KOPT-K1 (cell line): ENCODE data around the gene CCDC187.
"Not testable (repeated sequence)": the region's sequence is repeated elsewhere in the genome, so short reads cannot be mapped to it uniquely, and the experiment has no call there.

ENCODE experiments used
- H3K27ac ChIP-seq: fragments of 200-600 bp; sonication (generic); 2 replicates; pipeline ENCODE4 v1.5.1; 2016; ENCODE audit warnings: antibody characterized with exemption, mild to moderate bottlenecking, low read depth, low read length; ENCODE audit not compliant: poor library complexity, severe bottlenecking
- H3K36me3 ChIP-seq: fragments of 200-600 bp; sonication (generic); 2 replicates; pipeline ENCODE4 v1.5.1; 2017; ENCODE audit warnings: antibody characterized with exemption, mild to moderate bottlenecking, low read length, moderate library complexity; ENCODE audit not compliant: insufficient read depth
- H3K9me3 ChIP-seq: fragments of 200-600 bp; sonication (generic); 2 replicates; pipeline ENCODE4 v1.5.1; 2017; ENCODE audit warnings: antibody characterized with exemption, low read length, mild to moderate bottlenecking; ENCODE audit not compliant: insufficient read depth, poor library complexity, severe bottlenecking

Gene CCDC187

DNA sequence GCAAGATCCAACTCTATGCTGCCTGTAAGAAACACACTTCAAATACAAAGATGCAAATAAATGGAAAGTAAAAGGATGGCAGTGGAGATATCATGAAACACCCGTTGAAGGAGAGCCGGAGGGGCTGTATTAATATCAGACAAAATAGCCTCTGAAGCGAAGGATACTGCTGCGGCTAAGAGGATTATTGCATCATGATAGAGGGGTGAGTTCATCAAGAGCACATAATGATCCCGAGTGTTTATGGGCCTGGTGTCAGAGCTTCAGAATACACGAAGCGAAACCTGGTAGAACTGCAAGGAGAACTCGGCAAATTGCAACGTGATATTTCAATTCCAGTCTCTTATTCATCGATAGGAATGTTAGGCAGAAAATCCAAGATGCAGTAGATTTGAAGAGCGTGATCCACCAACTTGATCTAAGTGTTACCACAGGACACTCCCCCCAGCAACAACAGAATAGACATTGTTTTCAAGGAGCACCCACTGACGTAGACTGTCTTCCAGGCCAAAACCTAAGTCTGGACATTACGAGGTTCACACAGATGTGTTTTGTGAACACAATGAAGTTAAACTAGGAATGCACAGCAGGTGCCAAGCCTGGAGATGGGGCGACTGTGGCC lies 30.5 kb downstream of the CCDC187 start:
- Histone ChIP-seq H3K36me3 (no peaks in the 10 kb centered on the region), H3K9me3 (no peaks in the 10 kb centered on the region), H3K27ac (no peak overlapping the region)

DNA sequence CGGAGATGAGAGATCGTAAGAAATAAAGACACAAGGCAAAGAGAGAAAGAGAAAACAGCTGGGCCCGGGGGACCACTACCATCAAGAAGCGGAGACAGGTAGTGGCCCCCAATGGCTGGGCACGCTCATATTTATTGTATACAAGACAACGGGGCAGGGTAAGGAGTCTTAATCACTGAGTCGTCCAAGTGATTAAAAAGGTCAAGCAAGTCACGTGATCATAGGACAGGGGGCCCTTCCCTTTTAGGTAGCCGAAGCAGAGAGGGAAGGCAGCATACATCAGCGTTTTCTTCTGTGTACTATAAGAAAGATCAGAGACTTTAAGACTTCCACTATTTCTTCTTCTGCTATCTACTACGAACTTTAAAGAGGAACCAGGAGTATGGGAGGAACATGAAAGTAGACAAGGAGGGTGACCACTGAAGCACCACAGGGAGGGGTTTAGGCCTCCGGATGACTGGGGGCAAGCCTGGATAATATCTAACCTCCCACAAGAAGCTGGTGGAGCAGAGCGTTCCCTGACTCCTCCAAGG lies 33.7 kb downstream of the CCDC187 start:
- no peaks in the 10 kb centered on the region for H3K9me3 ChIP-seq
- H3K36me3 ChIP-seq, result no peaks in the 10 kb centered on the region
- no peak overlapping the region for H3K27ac ChIP-seq

DNA sequence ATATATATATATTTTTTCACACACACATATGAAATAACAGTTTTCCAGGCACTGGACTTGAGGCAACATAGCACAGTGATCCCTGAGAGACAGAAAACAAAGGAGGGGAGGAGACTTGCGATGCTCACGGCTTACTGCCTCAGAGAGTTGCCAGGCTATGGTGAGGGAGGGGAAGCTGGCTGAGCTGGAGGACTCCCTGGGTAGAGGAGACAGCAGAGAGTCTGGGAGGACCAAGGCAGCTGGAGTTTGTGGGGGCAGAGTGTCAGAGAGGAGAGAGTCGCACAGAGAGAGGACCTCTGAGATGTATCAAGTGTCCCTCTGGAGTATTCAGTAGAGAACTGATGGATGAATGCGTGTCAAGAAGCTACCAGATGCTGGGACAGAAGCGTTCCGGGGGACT lies 35.2 kb downstream of the CCDC187 start:
- Histone ChIP-seq H3K27ac (no peak overlapping the region), H3K9me3 (no peaks in the 10 kb centered on the region), H3K36me3 (no peaks in the 10 kb centered on the region)

DNA sequence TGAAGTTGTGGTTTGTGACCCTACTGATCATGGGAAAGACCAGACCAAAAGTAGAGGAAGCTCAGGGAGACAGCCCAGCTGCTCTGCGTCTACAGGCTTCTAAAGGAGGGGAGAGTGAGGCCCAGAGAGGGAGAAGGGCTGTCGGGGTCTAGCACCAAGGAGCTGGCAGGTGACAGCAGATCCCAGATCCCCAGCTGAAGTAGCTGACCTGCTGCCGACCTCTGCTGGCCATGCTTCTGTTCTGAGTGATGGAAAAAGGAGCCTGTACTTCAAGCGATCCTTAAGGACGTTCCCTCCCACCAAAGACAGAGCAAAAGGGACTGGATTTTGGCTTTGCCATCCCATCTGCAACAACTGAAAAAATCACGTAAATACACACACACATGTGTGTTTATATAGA lies 35.6 kb downstream of the CCDC187 start:
- Histone ChIP-seq H3K36me3 (no peaks in the 10 kb centered on the region), H3K9me3 (no peaks in the 10 kb centered on the region), H3K27ac (no peak overlapping the region)

DNA sequence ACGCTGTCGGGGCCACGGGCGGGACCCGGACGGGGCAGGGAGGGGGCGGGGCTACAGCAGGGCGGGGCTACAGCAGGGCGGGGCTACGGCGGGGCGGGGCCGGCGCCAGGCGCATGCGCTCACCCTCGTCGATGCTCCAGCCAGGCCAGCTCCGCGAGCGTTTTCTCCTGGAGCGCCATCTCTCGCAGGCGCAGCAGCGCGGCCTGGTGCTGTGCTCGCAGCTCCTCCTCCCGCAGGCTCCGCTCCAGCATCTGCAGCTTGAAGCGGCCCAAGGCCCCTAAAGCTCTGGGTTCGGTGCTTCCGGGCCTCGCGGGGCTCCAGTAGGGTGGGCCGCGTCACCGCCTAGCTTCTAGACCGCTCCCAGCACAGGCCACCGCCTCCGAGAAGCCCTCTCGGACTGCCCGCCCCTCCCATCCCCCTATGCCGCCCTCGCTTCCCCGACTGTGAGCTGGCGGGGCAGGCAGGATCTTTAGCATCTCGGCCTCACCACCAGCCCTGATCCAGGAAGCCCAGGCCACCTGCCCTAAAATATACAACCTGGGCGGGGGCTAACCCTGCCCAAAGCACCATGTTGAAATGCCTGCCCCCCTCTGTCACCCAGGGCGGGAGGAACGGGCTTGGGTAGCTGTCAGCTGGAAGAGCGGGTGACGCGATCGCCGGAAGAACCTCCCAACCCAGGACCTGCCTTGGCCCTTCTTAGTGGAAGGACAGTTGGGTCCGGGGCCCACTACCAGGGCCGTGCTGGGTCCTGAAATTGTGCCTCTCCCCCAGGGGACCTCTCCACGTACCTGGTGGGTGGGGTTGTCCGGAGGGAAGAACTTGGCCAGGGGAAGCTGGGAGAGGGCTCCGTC lies 36.4 kb downstream of the CCDC187 start:
- no peak overlapping the region for H3K27ac ChIP-seq

DNA sequence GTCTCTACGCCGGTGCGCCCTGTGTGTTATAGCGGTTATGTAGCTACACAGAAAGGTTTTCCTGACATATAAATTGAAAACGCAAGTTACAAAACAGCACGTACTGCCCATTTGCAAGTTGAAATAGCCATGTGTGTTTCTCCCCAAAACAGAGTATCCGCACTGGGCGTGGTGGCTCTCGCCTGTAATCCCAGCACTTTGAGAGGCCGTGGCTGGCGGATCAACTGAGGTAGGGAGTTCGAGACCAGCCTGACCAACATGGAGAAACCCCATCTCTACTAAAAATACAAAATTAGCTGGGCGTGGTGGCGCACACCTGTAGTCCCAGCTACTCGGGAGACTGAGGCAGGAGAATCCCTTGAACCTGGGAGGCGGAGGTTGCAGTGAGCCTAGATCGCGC lies 37.3 kb downstream of the CCDC187 start:
- not testable (repeated sequence) for H3K36me3 ChIP-seq, H3K9me3 ChIP-seq, H3K27ac ChIP-seq

More for the DNA sequence above, 36.4 kb downstream of the CCDC187 start:
- H3K36me3 ChIP-seq, result no peaks in the 10 kb centered on the region
- no peaks in the 10 kb centered on the region for H3K9me3 ChIP-seq

DNA sequence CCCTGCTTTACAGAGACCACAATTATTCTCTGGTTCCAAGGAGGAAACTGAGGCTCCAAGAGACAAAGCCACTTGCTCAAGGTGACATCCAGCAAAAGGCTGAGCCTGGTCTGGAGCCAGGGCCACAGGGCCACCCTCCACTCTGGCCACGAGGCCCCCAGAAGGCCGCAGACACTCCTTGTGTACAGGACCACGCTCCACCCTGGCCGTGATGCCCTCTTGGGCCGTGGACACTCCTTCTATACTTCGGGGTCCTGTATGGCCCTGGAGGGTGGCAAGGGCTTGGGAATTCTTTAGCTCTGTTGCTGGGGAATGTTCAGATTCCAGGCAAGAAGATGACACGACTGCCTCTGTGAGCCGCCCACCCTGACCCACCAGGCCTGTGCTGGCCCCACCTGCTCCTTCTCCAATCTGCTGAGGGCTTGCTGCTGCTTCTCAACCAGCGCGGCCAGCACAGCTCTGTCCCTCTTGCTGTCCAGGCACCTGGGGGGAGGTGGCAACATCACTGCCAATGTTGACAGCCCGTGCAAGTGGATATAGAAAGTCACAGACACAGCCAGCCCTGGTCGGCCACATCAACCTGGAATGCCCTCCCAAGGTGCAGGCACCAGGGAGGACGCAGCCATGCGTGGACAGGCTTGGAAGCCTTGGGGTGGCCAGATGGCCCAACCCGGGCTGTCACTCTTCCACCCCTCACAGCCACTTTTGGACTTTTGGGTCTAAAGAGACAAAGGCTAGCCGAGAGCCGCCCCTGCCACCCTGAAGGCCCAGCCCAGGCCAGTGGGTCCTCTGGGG lies 38.1 kb downstream of the CCDC187 start:
- H3K27ac ChIP-seq, result no peak overlapping the region
- H3K36me3 ChIP-seq, result no peaks in the 10 kb centered on the region
- H3K9me3 ChIP-seq, result no peaks in the 10 kb centered on the region

DNA sequence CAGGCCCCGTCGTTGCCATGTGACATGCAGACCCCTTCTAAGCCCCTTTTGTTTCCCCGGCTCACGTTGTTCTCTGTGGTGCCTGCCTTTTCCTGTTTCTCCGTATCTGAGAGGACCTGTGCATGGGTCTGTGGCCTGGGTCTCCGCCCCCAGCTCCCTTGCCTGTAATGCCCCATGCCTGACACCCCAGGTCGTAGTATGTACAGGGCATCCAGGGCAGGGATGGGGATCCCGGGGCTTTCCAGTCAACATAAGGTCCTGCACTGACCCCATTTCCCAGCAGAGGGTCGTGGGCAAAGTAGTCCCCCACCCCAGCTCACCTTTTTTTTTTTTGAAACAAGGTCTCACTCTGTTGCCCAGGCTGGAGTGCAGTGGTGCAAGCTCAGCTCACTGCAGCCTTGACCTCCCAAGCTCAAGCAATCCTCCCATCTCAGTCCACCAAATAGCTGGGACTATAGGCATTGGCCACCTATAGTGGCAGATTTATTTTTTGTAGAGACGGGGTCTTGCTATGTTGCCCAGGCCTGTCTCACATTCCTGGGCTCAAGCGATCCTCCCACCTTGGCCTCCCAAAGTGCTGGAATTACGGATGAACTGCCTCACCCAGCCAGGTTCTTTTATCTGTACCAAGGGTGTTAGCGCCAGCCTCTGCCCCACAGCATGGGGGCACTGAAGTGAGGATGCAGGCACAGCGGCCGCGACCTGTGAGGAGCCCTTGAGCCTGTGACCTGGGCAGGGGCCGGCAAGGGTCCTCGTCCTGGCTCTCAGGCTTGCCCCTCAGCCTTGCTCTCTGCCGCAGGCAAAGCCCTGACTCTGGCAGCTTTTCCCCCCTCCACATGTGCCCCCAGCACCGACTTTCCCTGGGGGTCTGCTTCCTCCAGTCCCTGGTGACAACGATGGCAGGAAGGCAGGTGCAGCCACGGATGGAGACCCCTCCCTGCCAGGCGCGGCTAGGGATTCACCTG lies 39.2 kb downstream of the CCDC187 start:
- Histone ChIP-seq H3K9me3 (no peaks in the 10 kb centered on the region), H3K36me3 (no peaks in the 10 kb centered on the region), H3K27ac (no peak overlapping the region)

DNA sequence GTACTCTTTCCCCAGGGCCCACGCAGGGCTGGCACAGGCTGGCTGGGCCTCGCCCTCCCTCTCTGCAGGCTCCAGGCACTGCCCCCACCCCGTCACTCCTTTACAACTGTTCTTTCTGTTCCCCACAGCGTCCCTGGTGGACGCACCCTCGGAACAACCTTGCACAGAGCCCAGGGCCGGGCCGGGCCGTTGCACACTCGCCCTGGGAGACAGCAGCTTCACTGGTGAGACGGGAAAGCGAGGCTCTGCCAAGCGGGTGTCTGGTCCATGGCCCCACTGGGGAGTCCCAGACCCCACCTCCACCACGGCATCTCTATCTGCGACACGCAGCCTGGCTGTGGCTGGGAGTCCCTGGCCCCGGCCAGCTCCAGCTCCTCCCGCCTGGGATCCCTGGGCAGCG lies 39.9 kb downstream of the CCDC187 start:
- no peaks in the 10 kb centered on the region for H3K36me3 ChIP-seq
- H3K9me3 ChIP-seq, result no peaks in the 10 kb centered on the region
- H3K27ac ChIP-seq, result no peak overlapping the region

DNA sequence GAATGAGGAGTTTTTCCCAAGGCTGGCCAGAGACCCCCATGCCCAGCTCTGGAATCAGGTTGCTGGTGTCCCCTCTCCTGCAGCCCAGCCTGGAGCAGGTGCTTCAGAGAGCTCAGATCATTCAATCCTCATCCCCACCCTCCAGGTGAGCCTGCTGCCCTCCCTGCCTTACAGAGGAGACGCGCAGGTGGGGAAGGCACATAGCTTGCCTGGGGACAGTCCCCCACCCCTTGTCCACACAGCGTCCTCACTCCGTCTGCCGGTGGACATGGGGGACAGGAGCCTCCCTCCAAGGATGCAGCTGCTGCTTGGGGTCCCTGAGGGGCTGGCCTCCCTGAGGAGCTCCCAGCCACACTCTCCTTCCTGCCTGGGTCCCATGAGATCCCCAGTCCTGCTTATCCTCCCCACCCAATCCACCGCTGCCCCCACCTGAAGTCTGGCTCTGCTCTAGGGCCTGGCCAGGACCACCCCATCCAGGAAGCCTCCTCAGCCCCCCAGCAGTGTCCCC lies 41.2 kb downstream of the CCDC187 start:
- H3K36me3 ChIP-seq, result no peaks in the 10 kb centered on the region
- H3K9me3 ChIP-seq, result no peaks in the 10 kb centered on the region
- no peak overlapping the region for H3K27ac ChIP-seq

DNA sequence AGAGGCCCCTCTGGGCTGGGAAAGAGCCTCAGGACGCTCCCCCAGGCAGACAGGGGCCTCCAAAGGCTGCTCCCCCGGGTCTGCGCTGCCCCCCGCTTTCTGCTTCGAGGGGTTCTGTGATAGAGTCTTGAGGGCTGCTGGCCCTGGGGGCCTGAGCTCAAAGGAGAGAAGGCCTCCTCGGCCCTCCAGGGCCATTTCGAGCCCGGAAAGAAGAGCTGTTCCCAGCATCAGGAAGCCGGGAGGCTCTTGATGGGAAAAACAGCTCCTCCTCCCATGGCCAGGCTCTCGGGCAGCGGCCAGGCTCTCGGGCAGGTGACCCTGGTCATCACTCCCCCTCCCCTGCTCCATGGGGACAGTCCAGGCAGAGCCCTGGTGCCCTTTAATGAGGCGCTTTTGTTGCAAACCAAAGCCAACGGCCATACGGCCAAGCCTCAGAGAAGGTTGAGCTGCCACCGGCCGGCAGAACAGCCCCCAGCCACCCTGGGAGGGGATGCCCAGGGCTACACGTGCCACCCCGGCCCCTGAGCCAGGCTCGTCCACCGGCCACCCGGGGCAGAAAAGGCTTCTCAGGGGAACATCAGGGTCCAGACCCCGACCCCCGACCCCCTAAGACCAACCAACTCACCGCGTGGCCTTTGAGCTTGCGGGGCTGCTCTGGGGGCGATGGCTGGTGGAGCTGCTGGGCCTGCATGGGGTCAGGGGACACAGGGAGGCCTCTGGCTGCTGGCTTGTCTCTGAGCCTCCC lies 42.0 kb downstream of the CCDC187 start:
- no peaks in the 10 kb centered on the region for H3K9me3 ChIP-seq
- H3K27ac ChIP-seq, result no peak overlapping the region
- no peaks in the 10 kb centered on the region for H3K36me3 ChIP-seq

DNA sequence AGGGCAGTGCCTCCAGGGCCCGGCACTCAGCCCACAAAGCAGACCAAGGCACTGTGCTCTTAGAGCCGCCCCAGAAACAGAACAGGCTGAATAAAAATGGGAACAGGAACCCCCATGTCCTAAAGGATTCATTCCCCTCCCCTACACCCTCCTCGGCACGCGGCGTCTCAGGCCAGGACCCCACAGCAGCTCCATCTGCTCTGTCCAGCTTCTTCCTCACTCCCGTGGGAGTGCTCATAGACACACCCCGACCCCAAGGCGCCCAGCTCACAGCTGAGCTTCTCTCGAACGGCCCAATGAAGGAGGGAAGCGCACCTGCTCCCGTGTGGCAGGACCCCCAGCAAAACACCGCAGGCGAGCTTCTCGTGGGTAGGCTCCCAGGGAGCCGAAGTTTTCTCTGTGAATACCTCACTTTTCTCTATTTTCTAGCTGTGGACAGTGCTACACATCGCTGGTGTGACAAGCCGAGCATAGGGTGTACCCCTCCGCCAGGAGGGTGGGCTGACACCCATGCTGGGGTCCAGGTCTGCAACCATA lies 42.9 kb downstream of the CCDC187 start:
- Histone ChIP-seq H3K9me3 (no peaks in the 10 kb centered on the region), H3K27ac (no peak overlapping the region), H3K36me3 (no peaks in the 10 kb centered on the region)

DNA sequence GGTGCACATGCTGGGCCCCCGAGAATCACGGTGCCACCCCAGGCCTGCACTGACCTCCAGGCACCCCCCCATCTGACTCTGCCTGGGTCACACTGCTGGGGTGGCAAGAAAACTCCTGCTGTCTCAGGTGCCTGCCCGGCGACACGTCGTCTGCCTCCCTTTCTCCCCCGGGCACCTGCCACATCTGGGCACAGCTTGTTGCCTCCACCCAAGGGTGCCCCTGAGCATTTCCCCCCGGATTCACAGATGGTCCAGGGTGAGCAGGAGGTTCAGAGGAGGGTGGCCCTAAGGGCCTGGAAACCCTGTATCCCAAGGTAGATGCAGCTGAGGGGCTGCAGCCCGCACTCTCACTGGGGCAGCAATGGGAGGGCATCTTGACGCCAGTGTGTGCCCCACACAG lies 43.4 kb downstream of the CCDC187 start:
- H3K36me3 ChIP-seq, result no peaks in the 10 kb centered on the region
- H3K27ac ChIP-seq, result no peak overlapping the region
- H3K9me3 ChIP-seq, result no peaks in the 10 kb centered on the region
